ENCODE results near the gene CRNKL1.

GRCh38 chr20:19996222-19996621 lies 56.0 kb downstream of the CRNKL1 start:
- TF ChIP-seq POLR2AphosphoS5 (IDR thresholded peaks at IDR 0.05): no peak
- TF ChIP-seq POLR2A (IDR thresholded peaks at IDR 0.05): no peak
- no peak for TF ChIP-seq CTCF (IDR thresholded peaks at IDR 0.05)

Data from stomach (tissue), 4 donors.